CD4-positive, alpha-beta T cell (primary cell): ENCODE measurements around the gene GATA5. TPM values are rescaled to one million over a fixed set of nuclear protein-coding genes. Genes with fewer than 3 reads are reported as not detected.

Source experiments
- ATAC-seq: fragments of 200-7000 bp; cut with Tn5 transposase; one replicate; pipeline ENCODE4 v1.10.0; 2022; ENCODE audit warnings: mild to moderate bottlenecking; ENCODE audit not compliant: poor library complexity
- CTCF ChIA-PET: fragments of 350-600 bp; sonication (Branson Sonifier 250); formaldehyde crosslinking; loops from one replicate; lab custom pipeline; 2021; ENCODE audit warnings: antibody characterized with exemption, inconsistent platforms; lab: Charles Lee
- POLR2A ChIA-PET: fragments of 350-600 bp; sonication (Branson Sonifier 250); formaldehyde crosslinking; loops from one replicate; lab custom pipeline; 2021; ENCODE audit warnings: antibody characterized with exemption, inconsistent platforms; lab: Charles Lee
- DNase-seq, 14 experiments: peaks; one replicate each; pipeline ENCODE4 v3.0.0-alpha.2; 2013 to 2020; ENCODE audit warnings: mixed read lengths in 2 of 14
- H3K27ac ChIP-seq, 2 donors: one replicate each; pipeline versions ENCODE4 v1.5.1 to v1.7.0; 2013; ENCODE audit warnings: low read length in 2 of 2, low read depth in 1 of 2, mild to moderate bottlenecking in 1 of 2
- H3K27me3 ChIP-seq, 2 experiments: 1 replicate in 1 of 2; 2 replicates in 1 of 2; pipeline versions ENCODE4 v1.6.1 to v1.7.0; 2013; ENCODE audit warnings: low read length in 2 of 2, control low read depth in 1 of 2, mild to moderate bottlenecking in 1 of 2, moderate library complexity in 1 of 2; ENCODE audit not compliant: insufficient read depth in 2 of 2, control insufficient read depth in 1 of 2
- H3K36me3 ChIP-seq: one replicate; pipeline ENCODE4 v1.6.1; 2013; ENCODE audit warnings: low read length, control low read depth; ENCODE audit not compliant: insufficient read depth
- H3K4me1 ChIP-seq: one replicate; pipeline ENCODE4 v1.6.1; 2013; ENCODE audit warnings: low read length, control low read depth; ENCODE audit not compliant: insufficient read depth
- H3K4me3 ChIP-seq: one replicate; pipeline ENCODE4 v1.5.1; 2013; ENCODE audit warnings: mild to moderate bottlenecking, low read length, moderate library complexity
- H3K9me3 ChIP-seq, 2 experiments: 1 replicate in 1 of 2; 2 replicates in 1 of 2; pipeline versions ENCODE4 v1.6.1 to v1.7.0; 2013; ENCODE audit warnings: low read length in 2 of 2, mild to moderate bottlenecking in 2 of 2, control low read depth in 1 of 2, moderate library complexity in 1 of 2; ENCODE audit not compliant: control insufficient read depth in 1 of 2, insufficient read depth in 1 of 2
- H3K27ac Mint-ChIP-seq: one replicate; pipeline ENCODE4 v1.8.0; 2020; ENCODE audit warnings: mixed read lengths
- H3K27me3 Mint-ChIP-seq: one replicate; pipeline ENCODE4 v1.8.0; 2021; ENCODE audit warnings: mixed read lengths
- H3K36me3 Mint-ChIP-seq: one replicate; pipeline ENCODE4 v1.8.0; 2021; ENCODE audit warnings: low read depth, mixed read lengths
- H3K4me1 Mint-ChIP-seq: one replicate; pipeline ENCODE4 v1.8.0; 2021; ENCODE audit warnings: low read depth, mixed read lengths
- H3K4me3 Mint-ChIP-seq: one replicate; pipeline ENCODE4 v1.8.0; 2020; ENCODE audit warnings: mild to moderate bottlenecking, mixed read lengths
- H3K9me3 Mint-ChIP-seq: one replicate; pipeline ENCODE4 v1.8.0; 2020; ENCODE audit warnings: mixed read lengths
- CTCF ChIP-seq: fragments of 200-600 bp; IDR thresholded peaks from one replicate; pipeline ENCODE4 v1.8.0; 2022; ENCODE audit warnings: antibody characterized with exemption, mild to moderate bottlenecking
- intact Hi-C, 2 experiments: fragments of 100-400 bp; cut with DNase I in 1 of 2; cut with micrococcal nuclease in 1 of 2; formaldehyde crosslinking; loops; one replicate each; pipeline versions ENCODE4 v1.15.1 to v1.9.0; 2023 to 2025; cut with DNase I, micrococcal nuclease
- total RNA-seq, 174 experiments: library from RNA in 2 of 174; stranded (reverse) in 2 of 174; gene quantifications; one replicate each; pipeline ENCODE4 v1.2.3 and lab custom pipeline; 2021 to 2026

Gene GATA5
- total RNA-seq, 2 experiments from 2014 or later, result not detected

- H3K4me3 Mint-ChIP-seq, result no peak overlapping the region
- peaks cover 8 to 15% of the 10 kb centered on the region in 2 experiments for H3K27me3 ChIP-seq
- no peak overlapping the region for H3K27ac Mint-ChIP-seq
- no peaks in the 10 kb centered on the region for H3K4me1 Mint-ChIP-seq
- DNase-seq, result peak in 10 of 14 experiments; percentile 11 to 55 (median 43)
- peaks cover 6% of the 10 kb centered on the region for H3K4me1 ChIP-seq
- H3K27me3 Mint-ChIP-seq, result peaks cover 14% of the 10 kb centered on the region
- ChIA-PET CTCF (no interaction called here), POLR2A (no interaction called here)
- no peaks in the 10 kb centered on the region for H3K36me3 Mint-ChIP-seq
- ATAC-seq, result peak; percentile 48
- H3K4me3 ChIP-seq, result no peak overlapping the region
- TF ChIP-seq CTCF, result no peak
- no peaks in the 10 kb centered on the region for H3K36me3 ChIP-seq
- peaks cover 0 to 21% of the 10 kb centered on the region in 2 experiments for H3K9me3 ChIP-seq
- H3K27ac ChIP-seq, result no peak overlapping the region
- H3K9me3 Mint-ChIP-seq, result no peaks in the 10 kb centered on the region
- intact Hi-C loops, result no loop called here
Measured at GRCh38 chr20:62523473-62524203, 47.8 kb upstream of the GATA5 start.

- no peak overlapping the region for H3K4me3 Mint-ChIP-seq
- intact Hi-C loops, result no loop called here
- H3K4me1 Mint-ChIP-seq, result no peaks in the 10 kb centered on the region
- H3K9me3 Mint-ChIP-seq, result no peaks in the 10 kb centered on the region
- no peak for ATAC-seq
- H3K36me3 Mint-ChIP-seq, result no peaks in the 10 kb centered on the region
- H3K27me3 Mint-ChIP-seq, result peaks cover 14% of the 10 kb centered on the region
- DNase-seq, result no peak
- POLR2A ChIA-PET, result no interaction called here
- Histone ChIP-seq H3K4me1 (peaks cover 6% of the 10 kb centered on the region), H3K4me3 (no peak overlapping the region), H3K27me3 (peaks cover 8 to 16% of the 10 kb centered on the region in 2 experiments), H3K9me3 (peaks cover 0 to 21% of the 10 kb centered on the region in 2 experiments), H3K36me3 (no peaks in the 10 kb centered on the region), H3K27ac (no peak overlapping the region)
- TF ChIP-seq CTCF, result no peak
- CTCF ChIA-PET, result no interaction called here
- H3K27ac Mint-ChIP-seq, result no peak overlapping the region
Measured at GRCh38 chr20:62522748-62523396, 47.1 kb upstream of the GATA5 start.

- Mint-ChIP-seq H3K27me3 (peaks cover 13% of the 10 kb centered on the region), H3K4me1 (no peaks in the 10 kb centered on the region), H3K4me3 (no peak overlapping the region), H3K27ac (no peak overlapping the region), H3K9me3 (no peaks in the 10 kb centered on the region), H3K36me3 (no peaks in the 10 kb centered on the region)
- Histone ChIP-seq H3K27ac (no peak overlapping the region), H3K4me3 (no peak overlapping the region), H3K4me1 (peaks cover 4% of the 10 kb centered on the region), H3K36me3 (no peaks in the 10 kb centered on the region), H3K9me3 (peaks cover 0 to 19% of the 10 kb centered on the region in 2 experiments), H3K27me3 (peaks cover 5 to 13% of the 10 kb centered on the region in 2 experiments)
- intact Hi-C loops, result no loop called here
- no peak for TF ChIP-seq CTCF
- ATAC-seq (no peak), DNase-seq (no peak)
- ChIA-PET CTCF (no interaction called here), POLR2A (no interaction called here)
Measured at GRCh38 chr20:62519826-62520225, 44.0 kb upstream of the GATA5 start.
